Osteocyte (in vitro differentiated cells): ENCODE measurements around the gene GNA15. TPM values are rescaled to one million over a fixed set of nuclear protein-coding genes. Genes with fewer than 3 reads are reported as not detected.

Experiments used
- DNase-seq: peaks from one replicate; pipeline ENCODE4 v3.0.0; 2021; ENCODE audit warnings: mixed read lengths; ENCODE audit not compliant: unreplicated experiment; ENCODE audit errors: extremely low spot score
- H3K27ac Mint-ChIP-seq: one replicate; pipeline ENCODE4 v1.8.0; 2021; ENCODE audit warnings: mild to moderate bottlenecking, mixed read lengths; ENCODE audit not compliant: unreplicated experiment
- H3K27me3 Mint-ChIP-seq: one replicate; pipeline ENCODE4 v1.8.0; 2021; ENCODE audit warnings: mixed read lengths; ENCODE audit not compliant: unreplicated experiment
- H3K36me3 Mint-ChIP-seq: one replicate; pipeline ENCODE4 v1.8.0; 2021; ENCODE audit warnings: mixed read lengths; ENCODE audit not compliant: unreplicated experiment
- H3K4me1 Mint-ChIP-seq: one replicate; pipeline ENCODE4 v1.8.0; 2021; ENCODE audit warnings: mixed read lengths; ENCODE audit not compliant: unreplicated experiment
- H3K4me3 Mint-ChIP-seq: one replicate; pipeline ENCODE4 v1.8.0; 2021; ENCODE audit warnings: mild to moderate bottlenecking, moderate library complexity, mixed read lengths; ENCODE audit not compliant: unreplicated experiment
- H3K9me3 Mint-ChIP-seq: one replicate; pipeline ENCODE4 v1.8.0; 2021; ENCODE audit warnings: mixed read lengths; ENCODE audit not compliant: unreplicated experiment
- total RNA-seq: library from RNA; stranded (reverse); gene quantifications from 2 replicates; pipeline ENCODE4 v1.2.1, GENCODE V29; 2021
- TF ChIP-seq, protein P1 (sequence below): fragments of 200-600 bp; sonication (generic); IDR thresholded peaks from 2 replicates; pipeline ENCODE4 v1.5.0; 2021; ENCODE audit warnings: antibody characterized with exemption, mild to moderate bottlenecking, moderate library complexity

The GNA15 gene
- total RNA-seq, 1 donor from 2014 or later = not detected

GRCh38 chr19:3208317-3209207, 72.7 kb downstream of the GNA15 start:
- Mint-ChIP-seq H3K27ac (no peak overlapping the region), H3K9me3 (no peaks in the 10 kb centered on the region), H3K4me3 (no peak overlapping the region), H3K27me3 (no peaks in the 10 kb centered on the region), H3K4me1 (no peaks in the 10 kb centered on the region), H3K36me3 (peaks cover 7% of the 10 kb centered on the region)
- DNase-seq = no peak
- TF ChIP-seq, protein P1, sequence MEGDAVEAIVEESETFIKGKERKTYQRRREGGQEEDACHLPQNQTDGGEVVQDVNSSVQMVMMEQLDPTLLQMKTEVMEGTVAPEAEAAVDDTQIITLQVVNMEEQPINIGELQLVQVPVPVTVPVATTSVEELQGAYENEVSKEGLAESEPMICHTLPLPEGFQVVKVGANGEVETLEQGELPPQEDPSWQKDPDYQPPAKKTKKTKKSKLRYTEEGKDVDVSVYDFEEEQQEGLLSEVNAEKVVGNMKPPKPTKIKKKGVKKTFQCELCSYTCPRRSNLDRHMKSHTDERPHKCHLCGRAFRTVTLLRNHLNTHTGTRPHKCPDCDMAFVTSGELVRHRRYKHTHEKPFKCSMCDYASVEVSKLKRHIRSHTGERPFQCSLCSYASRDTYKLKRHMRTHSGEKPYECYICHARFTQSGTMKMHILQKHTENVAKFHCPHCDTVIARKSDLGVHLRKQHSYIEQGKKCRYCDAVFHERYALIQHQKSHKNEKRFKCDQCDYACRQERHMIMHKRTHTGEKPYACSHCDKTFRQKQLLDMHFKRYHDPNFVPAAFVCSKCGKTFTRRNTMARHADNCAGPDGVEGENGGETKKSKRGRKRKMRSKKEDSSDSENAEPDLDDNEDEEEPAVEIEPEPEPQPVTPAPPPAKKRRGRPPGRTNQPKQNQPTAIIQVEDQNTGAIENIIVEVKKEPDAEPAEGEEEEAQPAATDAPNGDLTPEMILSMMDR = no peak

DNA sequence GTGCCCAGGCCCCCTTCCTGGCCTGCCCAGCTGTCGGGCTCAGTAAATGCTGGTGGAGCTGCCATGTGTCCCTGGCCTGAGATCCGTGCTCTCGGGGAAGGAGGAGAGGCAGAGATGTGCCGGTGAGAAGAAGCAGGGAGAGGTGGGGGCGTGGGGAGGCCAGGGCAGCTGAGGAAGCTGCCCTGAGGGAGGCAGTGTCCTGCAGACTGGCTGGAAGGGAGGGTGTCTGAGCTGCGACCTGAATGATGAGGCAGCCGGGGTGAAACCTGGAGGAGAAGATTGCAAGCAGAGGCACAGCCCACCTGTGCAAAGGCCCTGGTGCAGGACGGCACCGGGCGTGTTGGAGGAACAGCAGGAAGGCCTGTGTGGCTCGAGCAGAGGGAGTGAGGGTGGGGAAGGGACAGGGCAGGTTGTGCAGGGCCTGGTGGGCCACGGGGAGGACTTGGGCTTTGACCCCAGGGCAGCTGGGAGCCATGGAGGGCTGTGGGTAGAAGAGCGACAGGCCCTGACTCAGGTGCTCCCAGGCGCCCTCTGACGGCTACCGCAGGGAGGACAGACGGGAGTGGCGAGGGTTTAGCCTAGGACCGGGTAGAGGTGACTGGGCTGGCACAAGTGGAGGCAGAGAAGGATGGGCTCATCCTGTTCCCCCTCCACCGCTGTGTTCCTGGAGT, 74.6 kb downstream of the GNA15 start:
- Mint-ChIP-seq H3K27me3 (no peaks in the 10 kb centered on the region), H3K27ac (no peak overlapping the region), H3K36me3 (peaks cover 7% of the 10 kb centered on the region), H3K4me1 (no peaks in the 10 kb centered on the region), H3K4me3 (no peak overlapping the region), H3K9me3 (no peaks in the 10 kb centered on the region)
- DNase-seq = no peak
- TF ChIP-seq, protein P1 = peak; percentile 64

- no peaks in the 10 kb centered on the region for H3K27me3 Mint-ChIP-seq
- TF ChIP-seq, protein P1 = no peak
- no peaks in the 10 kb centered on the region for H3K9me3 Mint-ChIP-seq
- H3K4me3 Mint-ChIP-seq = no peak overlapping the region
- peaks cover 7% of the 10 kb centered on the region for H3K36me3 Mint-ChIP-seq
- no peak overlapping the region for H3K27ac Mint-ChIP-seq
- no peak for DNase-seq
- H3K4me1 Mint-ChIP-seq = no peaks in the 10 kb centered on the region
Measured at GRCh38 chr19:3211191-3211590, 75.4 kb downstream of the GNA15 start.

GRCh38 chr19:3213159-3213558, 77.3 kb downstream of the GNA15 start:
- Mint-ChIP-seq H3K4me3 (no peak overlapping the region), H3K36me3 (peaks cover 5% of the 10 kb centered on the region), H3K27ac (no peak overlapping the region), H3K4me1 (no peaks in the 10 kb centered on the region), H3K27me3 (no peaks in the 10 kb centered on the region), H3K9me3 (no peaks in the 10 kb centered on the region)
- TF ChIP-seq, protein P1 = no peak
- DNase-seq = no peak

Other genes starting within 250 kb of the GNA15 start
- 3.6 and 4.0 TPM in 2 replicates for gene ZNF57, start 235.1 kb upstream of the GNA15 start, total RNA-seq
- 4.0 and 4.9 TPM in 2 replicates for gene ZNF77, start 191.1 kb upstream of the GNA15 start, total RNA-seq
- gene TLE6, start 158.5 kb upstream of the GNA15 start, total RNA-seq = 0.65 and 1.5 TPM in 2 replicates
- gene TLE2, start 106.8 kb upstream of the GNA15 start, total RNA-seq = 13.2 and 14.9 TPM in 2 replicates
- 359 and 366 TPM in 2 replicates for gene TLE5, start 73.5 kb upstream of the GNA15 start, total RNA-seq
- 65.5 and 69.9 TPM in 2 replicates for gene GNA11, start 41.7 kb upstream of the GNA15 start, total RNA-seq
- gene S1PR4, start 42.7 kb downstream of the GNA15 start, total RNA-seq = not detected in 2 replicates
- gene NCLN, start 49.9 kb downstream of the GNA15 start, total RNA-seq = 60.6 and 61.9 TPM in 2 replicates
- 0.16 TPM in 1 of 2 replicates, not detected in the other for gene CELF5, start 88.6 kb downstream of the GNA15 start, total RNA-seq
- gene NFIC, start 230.6 kb downstream of the GNA15 start, total RNA-seq = 61.4 and 63.8 TPM in 2 replicates